ENCODE data around the gene SMIM44.
"Not testable (repeated sequence)": the region's sequence is repeated elsewhere in the genome, so short reads cannot be mapped to it uniquely, and the experiment has no call there.

SMIM44 gene

GRCh38 chr19:3515891-3516422 lies 32.7 kb upstream of the SMIM44 start:
- no peak overlapping the region for H3K27ac ChIP-seq (ENCODE audit: low read length)
- H3K4me3 ChIP-seq (ENCODE audit: low read depth in 1 of 2, low read length in 2 of 2) = no peak overlapping the region
- H3K27me3 ChIP-seq (ENCODE audit: low read depth, low read length) = no peaks in the 10 kb centered on the region
- peaks cover 5 to 18% of the 10 kb centered on the region in 2 donors for H3K36me3 ChIP-seq (ENCODE audit: control insufficient read depth in 1 of 2, insufficient read depth in 2 of 2, low read length in 2 of 2)
- peaks cover 0 to 17% of the 10 kb centered on the region in 2 donors for H3K4me1 ChIP-seq (ENCODE audit: control insufficient read depth in 1 of 2, insufficient read depth in 2 of 2, low read length in 2 of 2)
- no peaks in the 10 kb centered on the region for H3K9me3 ChIP-seq (ENCODE audit: control insufficient read depth in 1 of 2, low read length in 2 of 2)

DNA sequence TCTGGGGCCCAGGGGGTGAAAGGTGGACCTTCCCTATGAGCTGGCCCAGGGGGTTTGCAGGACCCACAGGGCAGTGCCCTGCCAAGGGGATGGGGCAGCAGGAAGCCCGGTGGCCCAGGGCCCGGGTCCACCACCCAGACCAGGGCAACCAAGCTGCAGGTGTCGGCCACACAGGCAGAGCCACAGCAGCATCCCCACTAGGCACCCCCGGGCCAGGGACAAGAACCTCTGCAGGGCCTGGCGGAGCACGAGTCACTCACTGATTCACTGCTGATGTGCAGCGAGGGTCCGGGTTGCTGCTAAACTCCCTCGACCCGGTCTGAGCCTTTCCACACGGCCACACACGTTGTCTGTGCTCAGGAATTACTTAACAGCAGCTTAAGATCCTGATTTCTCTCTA lies 31.7 kb upstream of the SMIM44 start:
- Histone ChIP-seq H3K27me3 (ENCODE audit: low read depth, low read length) (no peaks in the 10 kb centered on the region), H3K27ac (ENCODE audit: low read length) (no peak overlapping the region), H3K4me3 (ENCODE audit: low read depth in 1 of 2, low read length in 2 of 2) (no peak overlapping the region), H3K9me3 (ENCODE audit: control insufficient read depth in 1 of 2, low read length in 2 of 2) (no peaks in the 10 kb centered on the region), H3K36me3 (ENCODE audit: control insufficient read depth in 1 of 2, insufficient read depth in 2 of 2, low read length in 2 of 2) (peaks cover 5 to 24% of the 10 kb centered on the region in 2 donors), H3K4me1 (ENCODE audit: control insufficient read depth in 1 of 2, insufficient read depth in 2 of 2, low read length in 2 of 2) (peaks cover 0 to 26% of the 10 kb centered on the region in 2 donors)

- Histone ChIP-seq H3K4me1 (ENCODE audit: control insufficient read depth in 1 of 2, insufficient read depth in 2 of 2, low read length in 2 of 2) (peaks cover 0 to 33% of the 10 kb centered on the region in 2 donors), H3K27ac (ENCODE audit: low read length) (no peak overlapping the region)
Measured at GRCh38 chr19:3513229-3514140, 30.2 kb upstream of the SMIM44 start.

DNA sequence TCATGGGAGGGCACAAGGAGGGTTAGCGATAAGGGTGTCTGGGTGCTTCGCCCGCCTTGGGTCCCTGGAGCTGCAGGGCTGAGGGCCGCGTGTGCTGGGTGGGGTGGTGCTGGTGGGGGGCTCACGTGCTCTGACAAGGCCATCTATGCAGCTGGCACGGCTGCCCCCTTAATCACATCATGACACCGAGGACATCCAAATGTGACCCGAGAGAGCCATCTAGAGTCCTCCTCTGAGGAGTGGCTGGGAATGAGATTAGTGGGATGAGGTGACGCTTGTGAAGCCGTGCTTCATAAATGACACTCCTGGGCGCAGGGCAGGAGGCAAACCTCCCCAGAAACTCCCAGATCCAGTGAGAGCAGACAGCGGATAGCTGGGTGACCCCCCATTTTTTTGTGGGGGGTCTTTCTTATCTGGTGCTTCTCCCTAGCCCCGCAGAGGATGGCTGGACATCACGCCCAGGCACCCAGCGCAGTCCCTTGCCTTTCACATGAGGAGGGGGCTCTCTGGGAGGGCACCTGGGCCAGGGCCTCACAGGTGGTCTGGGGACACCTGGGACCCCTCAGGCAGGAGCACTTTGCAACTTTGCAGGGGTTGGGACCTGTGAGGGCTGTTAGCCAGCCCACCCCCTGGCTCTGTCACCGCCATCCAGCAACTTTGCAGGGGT lies 29.5 kb upstream of the SMIM44 start:
- no peaks in the 10 kb centered on the region for H3K27me3 ChIP-seq (ENCODE audit: low read depth, low read length)
- no peak overlapping the region for H3K4me3 ChIP-seq (ENCODE audit: low read depth in 1 of 2, low read length in 2 of 2)
- H3K36me3 ChIP-seq (ENCODE audit: control insufficient read depth in 1 of 2, insufficient read depth in 2 of 2, low read length in 2 of 2) = peaks cover 0 to 24% of the 10 kb centered on the region in 2 donors
- peaks cover 0 to 39% of the 10 kb centered on the region in 2 donors for H3K4me1 ChIP-seq (ENCODE audit: control insufficient read depth in 1 of 2, insufficient read depth in 2 of 2, low read length in 2 of 2)
- H3K9me3 ChIP-seq (ENCODE audit: control insufficient read depth in 1 of 2, low read length in 2 of 2) = no peaks in the 10 kb centered on the region
- no peak overlapping the region for H3K27ac ChIP-seq (ENCODE audit: low read length)

More at GRCh38 chr19:3513229-3514140, 30.2 kb upstream of the SMIM44 start:
- no peak overlapping the region for H3K4me3 ChIP-seq (ENCODE audit: low read depth in 1 of 2, low read length in 2 of 2)
- no peaks in the 10 kb centered on the region for H3K27me3 ChIP-seq (ENCODE audit: low read depth, low read length)
- peaks cover 0 to 24% of the 10 kb centered on the region in 2 donors for H3K36me3 ChIP-seq (ENCODE audit: control insufficient read depth in 1 of 2, insufficient read depth in 2 of 2, low read length in 2 of 2)
- H3K9me3 ChIP-seq (ENCODE audit: control insufficient read depth in 1 of 2, low read length in 2 of 2) = no peaks in the 10 kb centered on the region

- Histone ChIP-seq H3K27ac (ENCODE audit: low read length) (no peak overlapping the region), H3K4me1 (ENCODE audit: control insufficient read depth in 1 of 2, insufficient read depth in 2 of 2, low read length in 2 of 2) (peaks cover 0 to 43% of the 10 kb centered on the region in 2 donors), H3K27me3 (ENCODE audit: low read depth, low read length) (no peaks in the 10 kb centered on the region), H3K36me3 (ENCODE audit: control insufficient read depth in 1 of 2, insufficient read depth in 2 of 2, low read length in 2 of 2) (peaks cover 0 to 24% of the 10 kb centered on the region in 2 donors), H3K4me3 (ENCODE audit: low read depth in 1 of 2, low read length in 2 of 2) (no peak overlapping the region), H3K9me3 (ENCODE audit: control insufficient read depth in 1 of 2, low read length in 2 of 2) (no peaks in the 10 kb centered on the region)
Measured at GRCh38 chr19:3511506-3512251, 28.4 kb upstream of the SMIM44 start.

- peaks cover 0 to 34% of the 10 kb centered on the region in 2 donors for H3K4me1 ChIP-seq (ENCODE audit: control insufficient read depth in 1 of 2, insufficient read depth in 2 of 2, low read length in 2 of 2)
- H3K27ac ChIP-seq (ENCODE audit: low read length) = no peak overlapping the region
- H3K9me3 ChIP-seq (ENCODE audit: control insufficient read depth in 1 of 2, low read length in 2 of 2) = no peaks in the 10 kb centered on the region
- H3K36me3 ChIP-seq (ENCODE audit: control insufficient read depth in 1 of 2, insufficient read depth in 2 of 2, low read length in 2 of 2) = peaks cover 0 to 24% of the 10 kb centered on the region in 2 donors
- H3K27me3 ChIP-seq (ENCODE audit: low read depth, low read length) = no peaks in the 10 kb centered on the region
- H3K4me3 ChIP-seq (ENCODE audit: low read depth in 1 of 2, low read length in 2 of 2) = no peak overlapping the region
Measured at GRCh38 chr19:3510727-3511126, 27.5 kb upstream of the SMIM44 start.

- no peaks in the 10 kb centered on the region for H3K9me3 ChIP-seq (ENCODE audit: control insufficient read depth in 1 of 2, low read length in 2 of 2)
- H3K27me3 ChIP-seq (ENCODE audit: low read depth, low read length) = no peaks in the 10 kb centered on the region
- no peak overlapping the region for H3K27ac ChIP-seq (ENCODE audit: low read length)
- H3K4me3 ChIP-seq (ENCODE audit: low read depth in 1 of 2, low read length in 2 of 2) = no peak overlapping the region
- H3K36me3 ChIP-seq (ENCODE audit: control insufficient read depth in 1 of 2, insufficient read depth in 2 of 2, low read length in 2 of 2) = peaks cover 0 to 24% of the 10 kb centered on the region in 2 donors
- H3K4me1 ChIP-seq (ENCODE audit: control insufficient read depth in 1 of 2, insufficient read depth in 2 of 2, low read length in 2 of 2) = peaks cover 0 to 33% of the 10 kb centered on the region in 2 donors
Measured at GRCh38 chr19:3509566-3509989, 26.3 kb upstream of the SMIM44 start.

- H3K4me3 ChIP-seq (ENCODE audit: low read depth in 1 of 2, low read length in 2 of 2) = no peak overlapping the region
- no peaks in the 10 kb centered on the region for H3K9me3 ChIP-seq (ENCODE audit: control insufficient read depth in 1 of 2, low read length in 2 of 2)
- H3K27me3 ChIP-seq (ENCODE audit: low read depth, low read length) = no peaks in the 10 kb centered on the region
- H3K4me1 ChIP-seq (ENCODE audit: control insufficient read depth in 1 of 2, insufficient read depth in 2 of 2, low read length in 2 of 2) = peaks cover 0 to 33% of the 10 kb centered on the region in 2 donors
- H3K36me3 ChIP-seq (ENCODE audit: control insufficient read depth in 1 of 2, insufficient read depth in 2 of 2, low read length in 2 of 2) = peaks cover 0 to 24% of the 10 kb centered on the region in 2 donors
- H3K27ac ChIP-seq (ENCODE audit: low read length) = no peak overlapping the region
Measured at GRCh38 chr19:3508771-3509535, 25.7 kb upstream of the SMIM44 start.

GRCh38 chr19:3508121-3508661 lies 24.9 kb upstream of the SMIM44 start:
- peak overlapping the region in 1 of 2 donors; percentile 91 for H3K4me3 ChIP-seq (ENCODE audit: low read depth in 1 of 2, low read length in 2 of 2)
- peaks cover 0 to 33% of the 10 kb centered on the region in 2 donors for H3K4me1 ChIP-seq (ENCODE audit: control insufficient read depth in 1 of 2, insufficient read depth in 2 of 2, low read length in 2 of 2)
- not testable (repeated sequence) for H3K27me3 ChIP-seq (ENCODE audit: low read depth, low read length); H3K27ac ChIP-seq (ENCODE audit: low read length); H3K9me3 ChIP-seq (ENCODE audit: control insufficient read depth in 1 of 2, low read length in 2 of 2)
- H3K36me3 ChIP-seq (ENCODE audit: control insufficient read depth in 1 of 2, insufficient read depth in 2 of 2, low read length in 2 of 2) = peaks cover 0 to 24% of the 10 kb centered on the region in 2 donors

Measured in muscle layer of duodenum (tissue), 2 donors.